Hematopoietic multipotent progenitor cell treated with erythropoietin and hydrocortisone succinate and interleukin-3 and kit ligand, for 15 days (in vitro differentiated cells): Measurements from ENCODE around the gene FARP1.

ENCODE experiments used
- DNase-seq: peaks from one replicate; pipeline ENCODE4 v3.0.0-alpha.2; 2015; ENCODE audit warnings: low spot score

FARP1 gene

GRCh38 chr13:98142380-98143156, at the start of gene FARP1:
Gene FARP1 (plus strand): TSS chr13:98143094. CDS start chr13:98213243, 70,149 bp downstream.
- DNase-seq: no peak

- no peak for DNase-seq
Observed at GRCh38 chr13:98094678-98095266, 48.1 kb upstream of the FARP1 start.

GRCh38 chr13:98096059-98096458, 46.8 kb upstream of the FARP1 start:
- DNase-seq: no peak

GRCh38 chr13:98097749-98098148, 45.1 kb upstream of the FARP1 start:
- no peak for DNase-seq

- no peak for DNase-seq
Observed at GRCh38 chr13:98098516-98098915, 44.4 kb upstream of the FARP1 start.

GRCh38 chr13:98099627-98100026, 43.3 kb upstream of the FARP1 start:
- DNase-seq: no peak

- no peak for DNase-seq
Observed at GRCh38 chr13:98100481-98100880, 42.4 kb upstream of the FARP1 start.

- no peak for DNase-seq
Observed at GRCh38 chr13:98103531-98103930, 39.4 kb upstream of the FARP1 start.

- no peak for DNase-seq
Observed at GRCh38 chr13:98103942-98104880, 38.7 kb upstream of the FARP1 start.

GRCh38 chr13:98105929-98106336, 37.0 kb upstream of the FARP1 start:
- DNase-seq: peak; percentile 52

- no peak for DNase-seq
Observed at GRCh38 chr13:98108341-98108740, 34.6 kb upstream of the FARP1 start.

- no peak for DNase-seq
Observed at GRCh38 chr13:98109226-98109853, 33.6 kb upstream of the FARP1 start.

- DNase-seq: no peak
Observed at GRCh38 chr13:98110749-98111148, 32.1 kb upstream of the FARP1 start.

- no peak for DNase-seq
Observed at GRCh38 chr13:98111168-98112098, 31.5 kb upstream of the FARP1 start.

- no peak for DNase-seq
Observed at GRCh38 chr13:98112456-98112855, 30.4 kb upstream of the FARP1 start.

GRCh38 chr13:98118865-98119264, 24.0 kb upstream of the FARP1 start:
- no peak for DNase-seq

GRCh38 chr13:98123176-98123575, 19.7 kb upstream of the FARP1 start:
- DNase-seq: no peak

GRCh38 chr13:98129059-98129746, 13.7 kb upstream of the FARP1 start:
- no peak for DNase-seq

- no peak for DNase-seq
Observed at GRCh38 chr13:98133946-98134345, 8.9 kb upstream of the FARP1 start.

GRCh38 chr13:98134901-98135300, 8.0 kb upstream of the FARP1 start:
- no peak for DNase-seq
